ENCODE data around the gene LMO7.
"Not testable (repeated sequence)": the region's sequence is repeated elsewhere in the genome, so short reads cannot be mapped to it uniquely, and the experiment has no call there.

The LMO7 gene

DNA sequence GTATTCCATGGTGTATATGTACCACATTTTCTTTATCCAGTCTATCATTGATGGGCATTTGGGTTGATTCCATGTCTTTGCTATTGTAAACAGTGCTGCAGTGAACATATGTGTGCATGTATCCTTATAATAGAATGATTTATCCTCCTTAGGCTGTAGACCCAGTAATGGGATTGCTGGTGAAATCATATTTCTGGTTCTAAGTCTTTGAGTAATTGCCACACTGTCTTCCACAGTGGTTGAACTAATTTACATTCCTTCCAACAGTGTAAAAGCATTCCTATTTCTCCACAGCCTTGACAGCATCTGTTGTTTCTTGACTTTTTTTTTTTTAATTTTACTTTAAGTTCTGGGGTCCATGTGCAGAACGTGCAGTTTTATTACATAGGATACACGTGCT is 44.1 kb downstream of the LMO7 start:
- not testable (repeated sequence) for H3K27me3 ChIP-seq (ENCODE audit: low read depth, low read length); H3K9me3 ChIP-seq (ENCODE audit: control insufficient read depth in 1 of 2, low read length in 2 of 2); H3K27ac ChIP-seq (ENCODE audit: low read length); H3K4me3 ChIP-seq (ENCODE audit: low read depth in 1 of 2, low read length in 2 of 2); H3K4me1 ChIP-seq (ENCODE audit: control insufficient read depth in 1 of 2, insufficient read depth in 2 of 2, low read length in 2 of 2); H3K36me3 ChIP-seq (ENCODE audit: control insufficient read depth in 1 of 2, insufficient read depth in 2 of 2, low read length in 2 of 2)

GRCh38 chr13:75682326-75682725 is 46.2 kb downstream of the LMO7 start:
- no peak overlapping the region for H3K27ac ChIP-seq (ENCODE audit: low read length)
- no peak overlapping the region for H3K4me3 ChIP-seq (ENCODE audit: low read depth in 1 of 2, low read length in 2 of 2)
- no peaks in the 10 kb centered on the region for H3K36me3 ChIP-seq (ENCODE audit: control insufficient read depth in 1 of 2, insufficient read depth in 2 of 2, low read length in 2 of 2)
- no peaks in the 10 kb centered on the region for H3K27me3 ChIP-seq (ENCODE audit: low read depth, low read length)
- H3K9me3 ChIP-seq (ENCODE audit: control insufficient read depth in 1 of 2, low read length in 2 of 2) = no peaks in the 10 kb centered on the region
- no peaks in the 10 kb centered on the region for H3K4me1 ChIP-seq (ENCODE audit: control insufficient read depth in 1 of 2, insufficient read depth in 2 of 2, low read length in 2 of 2)

- H3K9me3 ChIP-seq (ENCODE audit: control insufficient read depth in 1 of 2, low read length in 2 of 2) = no peaks in the 10 kb centered on the region
- H3K27ac ChIP-seq (ENCODE audit: low read length) = no peak overlapping the region
These were observed 49.1 kb downstream of the LMO7 start for GRCh38 chr13:75685239-75685697.

GRCh38 chr13:75687150-75687763 is 51.1 kb downstream of the LMO7 start:
- Histone ChIP-seq H3K4me3 (ENCODE audit: low read depth in 1 of 2, low read length in 2 of 2) (no peak overlapping the region), H3K4me1 (ENCODE audit: control insufficient read depth in 1 of 2, insufficient read depth in 2 of 2, low read length in 2 of 2) (no peaks in the 10 kb centered on the region), H3K27ac (ENCODE audit: low read length) (no peak overlapping the region), H3K27me3 (ENCODE audit: low read depth, low read length) (no peaks in the 10 kb centered on the region), H3K9me3 (ENCODE audit: control insufficient read depth in 1 of 2, low read length in 2 of 2) (no peaks in the 10 kb centered on the region), H3K36me3 (ENCODE audit: control insufficient read depth in 1 of 2, insufficient read depth in 2 of 2, low read length in 2 of 2) (no peaks in the 10 kb centered on the region)

More at GRCh38 chr13:75685239-75685697, 49.1 kb downstream of the LMO7 start:
- H3K36me3 ChIP-seq (ENCODE audit: control insufficient read depth in 1 of 2, insufficient read depth in 2 of 2, low read length in 2 of 2) = no peaks in the 10 kb centered on the region
- no peaks in the 10 kb centered on the region for H3K27me3 ChIP-seq (ENCODE audit: low read depth, low read length)
- no peak overlapping the region for H3K4me3 ChIP-seq (ENCODE audit: low read depth in 1 of 2, low read length in 2 of 2)
- H3K4me1 ChIP-seq (ENCODE audit: control insufficient read depth in 1 of 2, insufficient read depth in 2 of 2, low read length in 2 of 2) = no peaks in the 10 kb centered on the region

- Histone ChIP-seq H3K4me1 (ENCODE audit: control insufficient read depth in 1 of 2, insufficient read depth in 2 of 2, low read length in 2 of 2) (no peaks in the 10 kb centered on the region), H3K4me3 (ENCODE audit: low read depth in 1 of 2, low read length in 2 of 2) (no peak overlapping the region), H3K9me3 (ENCODE audit: control insufficient read depth in 1 of 2, low read length in 2 of 2) (no peaks in the 10 kb centered on the region), H3K27ac (ENCODE audit: low read length) (no peak overlapping the region), H3K27me3 (ENCODE audit: low read depth, low read length) (no peaks in the 10 kb centered on the region), H3K36me3 (ENCODE audit: control insufficient read depth in 1 of 2, insufficient read depth in 2 of 2, low read length in 2 of 2) (no peaks in the 10 kb centered on the region)
These were observed 53.6 kb downstream of the LMO7 start for GRCh38 chr13:75689686-75690085.

GRCh38 chr13:75690607-75691006 is 54.5 kb downstream of the LMO7 start:
- no peaks in the 10 kb centered on the region for H3K9me3 ChIP-seq (ENCODE audit: control insufficient read depth in 1 of 2, low read length in 2 of 2)
- H3K27me3 ChIP-seq (ENCODE audit: low read depth, low read length) = no peaks in the 10 kb centered on the region
- H3K36me3 ChIP-seq (ENCODE audit: control insufficient read depth in 1 of 2, insufficient read depth in 2 of 2, low read length in 2 of 2) = no peaks in the 10 kb centered on the region
- H3K27ac ChIP-seq (ENCODE audit: low read length) = no peak overlapping the region
- H3K4me1 ChIP-seq (ENCODE audit: control insufficient read depth in 1 of 2, insufficient read depth in 2 of 2, low read length in 2 of 2) = no peaks in the 10 kb centered on the region
- H3K4me3 ChIP-seq (ENCODE audit: low read depth in 1 of 2, low read length in 2 of 2) = no peak overlapping the region

DNA sequence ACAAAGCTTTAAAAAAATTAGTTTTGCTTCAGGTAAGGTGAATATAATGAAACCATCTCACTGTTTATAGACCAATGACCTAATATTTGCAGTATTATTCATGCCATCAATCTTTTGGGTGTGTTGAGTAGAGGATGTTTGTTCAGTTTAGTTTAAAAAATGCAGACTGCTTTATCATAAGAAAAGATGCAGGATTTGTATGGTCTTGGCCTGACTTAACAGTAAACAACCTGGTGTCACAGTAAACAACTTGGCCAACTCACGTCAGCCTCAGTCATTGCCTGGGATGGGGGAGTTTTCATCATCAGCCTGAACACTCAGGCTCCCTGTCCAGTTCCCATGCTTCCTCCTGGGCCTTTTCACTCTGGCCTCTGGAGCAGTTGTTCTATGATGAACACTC is 55.1 kb downstream of the LMO7 start:
- Histone ChIP-seq H3K9me3 (ENCODE audit: control insufficient read depth in 1 of 2, low read length in 2 of 2) (no peaks in the 10 kb centered on the region), H3K27me3 (ENCODE audit: low read depth, low read length) (no peaks in the 10 kb centered on the region), H3K27ac (ENCODE audit: low read length) (no peak overlapping the region)

DNA sequence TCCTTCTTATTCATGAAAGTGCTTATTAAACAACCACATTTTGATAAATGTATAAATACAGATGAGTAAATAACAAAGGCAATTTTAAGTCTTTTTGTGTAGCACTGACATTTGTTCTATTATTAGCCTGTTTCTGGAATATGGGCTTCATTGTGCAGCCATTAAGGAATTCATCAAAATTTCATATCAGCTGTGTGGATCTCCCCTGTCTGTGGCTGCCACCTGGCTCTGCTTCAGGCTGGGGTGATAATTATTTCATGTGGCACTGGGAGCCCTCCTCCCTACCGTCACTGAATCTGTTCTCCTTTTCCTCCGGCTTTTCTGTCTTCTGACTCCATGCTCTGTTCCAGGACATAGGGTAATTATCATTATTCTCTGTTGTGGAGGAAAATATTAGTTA is 57.1 kb downstream of the LMO7 start:
- Histone ChIP-seq H3K4me1 (ENCODE audit: control insufficient read depth in 1 of 2, insufficient read depth in 2 of 2, low read length in 2 of 2) (no peaks in the 10 kb centered on the region), H3K4me3 (ENCODE audit: low read depth in 1 of 2, low read length in 2 of 2) (no peak overlapping the region), H3K9me3 (ENCODE audit: control insufficient read depth in 1 of 2, low read length in 2 of 2) (no peaks in the 10 kb centered on the region), H3K27me3 (ENCODE audit: low read depth, low read length) (no peaks in the 10 kb centered on the region), H3K36me3 (ENCODE audit: control insufficient read depth in 1 of 2, insufficient read depth in 2 of 2, low read length in 2 of 2) (no peaks in the 10 kb centered on the region), H3K27ac (ENCODE audit: low read length) (no peak overlapping the region)

More for the DNA sequence above, 55.1 kb downstream of the LMO7 start:
- Histone ChIP-seq H3K36me3 (ENCODE audit: control insufficient read depth in 1 of 2, insufficient read depth in 2 of 2, low read length in 2 of 2) (no peaks in the 10 kb centered on the region), H3K4me3 (ENCODE audit: low read depth in 1 of 2, low read length in 2 of 2) (no peak overlapping the region), H3K4me1 (ENCODE audit: control insufficient read depth in 1 of 2, insufficient read depth in 2 of 2, low read length in 2 of 2) (no peaks in the 10 kb centered on the region)

GRCh38 chr13:75694722-75695121 is 58.6 kb downstream of the LMO7 start:
- no peaks in the 10 kb centered on the region for H3K4me1 ChIP-seq (ENCODE audit: control insufficient read depth in 1 of 2, insufficient read depth in 2 of 2, low read length in 2 of 2)
- no peaks in the 10 kb centered on the region for H3K9me3 ChIP-seq (ENCODE audit: control insufficient read depth in 1 of 2, low read length in 2 of 2)
- no peaks in the 10 kb centered on the region for H3K27me3 ChIP-seq (ENCODE audit: low read depth, low read length)
- no peak overlapping the region for H3K27ac ChIP-seq (ENCODE audit: low read length)
- H3K4me3 ChIP-seq (ENCODE audit: low read depth in 1 of 2, low read length in 2 of 2) = no peak overlapping the region
- H3K36me3 ChIP-seq (ENCODE audit: control insufficient read depth in 1 of 2, insufficient read depth in 2 of 2, low read length in 2 of 2) = no peaks in the 10 kb centered on the region

- H3K27ac ChIP-seq (ENCODE audit: low read length); H3K4me3 ChIP-seq (ENCODE audit: low read depth in 1 of 2, low read length in 2 of 2): not testable (repeated sequence)
These were observed 59.8 kb downstream of the LMO7 start for GRCh38 chr13:75695908-75696307.

DNA sequence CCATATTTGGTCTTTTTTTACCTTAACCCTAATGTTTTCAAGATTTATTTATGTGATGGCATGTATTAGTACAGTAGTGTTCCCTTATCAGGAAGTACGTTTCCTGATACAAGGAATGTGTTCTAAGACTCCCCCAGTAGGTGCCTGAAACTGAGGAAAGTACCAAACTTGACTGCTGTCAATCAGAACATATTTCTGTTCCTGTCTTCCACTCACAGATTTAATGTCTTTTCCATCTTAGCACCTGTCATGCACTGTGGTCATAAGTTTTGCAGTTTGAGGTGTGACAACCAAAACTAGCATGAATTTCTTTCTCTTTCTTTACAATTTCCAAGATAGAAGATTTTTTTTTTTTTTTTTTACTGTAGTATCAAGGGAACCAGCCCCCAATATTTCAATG is 62.9 kb downstream of the LMO7 start:
- Histone ChIP-seq H3K4me3 (ENCODE audit: low read depth in 1 of 2, low read length in 2 of 2) (no peak overlapping the region), H3K36me3 (ENCODE audit: control insufficient read depth in 1 of 2, insufficient read depth in 2 of 2, low read length in 2 of 2) (no peaks in the 10 kb centered on the region), H3K27ac (ENCODE audit: low read length) (no peak overlapping the region), H3K4me1 (ENCODE audit: control insufficient read depth in 1 of 2, insufficient read depth in 2 of 2, low read length in 2 of 2) (no peaks in the 10 kb centered on the region), H3K27me3 (ENCODE audit: low read depth, low read length) (no peaks in the 10 kb centered on the region), H3K9me3 (ENCODE audit: control insufficient read depth in 1 of 2, low read length in 2 of 2) (no peaks in the 10 kb centered on the region)

More at GRCh38 chr13:75695908-75696307, 59.8 kb downstream of the LMO7 start:
- not testable (repeated sequence) for H3K27me3 ChIP-seq (ENCODE audit: low read depth, low read length); H3K36me3 ChIP-seq (ENCODE audit: control insufficient read depth in 1 of 2, insufficient read depth in 2 of 2, low read length in 2 of 2); H3K9me3 ChIP-seq (ENCODE audit: control insufficient read depth in 1 of 2, low read length in 2 of 2); H3K4me1 ChIP-seq (ENCODE audit: control insufficient read depth in 1 of 2, insufficient read depth in 2 of 2, low read length in 2 of 2)

GRCh38 chr13:75699717-75700116 is 63.6 kb downstream of the LMO7 start:
- H3K4me1 ChIP-seq (ENCODE audit: control insufficient read depth in 1 of 2, insufficient read depth in 2 of 2, low read length in 2 of 2); H3K36me3 ChIP-seq (ENCODE audit: control insufficient read depth in 1 of 2, insufficient read depth in 2 of 2, low read length in 2 of 2); H3K27ac ChIP-seq (ENCODE audit: low read length); H3K4me3 ChIP-seq (ENCODE audit: low read depth in 1 of 2, low read length in 2 of 2); H3K27me3 ChIP-seq (ENCODE audit: low read depth, low read length); H3K9me3 ChIP-seq (ENCODE audit: control insufficient read depth in 1 of 2, low read length in 2 of 2): not testable (repeated sequence)
